SK-N-SH (cell line): Measurements from ENCODE around the gene SLX1A.

Experiments used
- CHD2 ChIP-seq: fragments of 150-350 bp; IDR thresholded peaks from 2 replicates; pipeline ENCODE4 v1.6.1; 2018; ENCODE audit warnings: low read length; ENCODE audit not compliant: partially characterized antibody
- CTCF ChIP-seq: fragments of 200-600 bp; sonication (generic); IDR thresholded peaks from 2 replicates; pipeline ENCODE4 v1.6.1; 2017; ENCODE audit warnings: antibody characterized with exemption, mild to moderate bottlenecking, moderate library complexity
- IRF3 ChIP-seq: fragments of 150-350 bp; IDR thresholded peaks from 2 replicates; pipeline ENCODE4 v1.6.1; 2016; ENCODE audit warnings: mild to moderate bottlenecking, low read depth, low read length
- MAX ChIP-seq: IDR thresholded peaks from 2 replicates; pipeline ENCODE4 v1.4.0; 2012; ENCODE audit warnings: low read depth
- NRF1 ChIP-seq: IDR thresholded peaks from 2 replicates; pipeline ENCODE4 v1.6.1; 2012; ENCODE audit warnings: low read depth, mild to moderate bottlenecking, low read length
- RFX5 ChIP-seq: IDR thresholded peaks from 2 replicates; pipeline ENCODE4 v1.6.1; 2012; ENCODE audit warnings: mild to moderate bottlenecking, improper control_type of control experiment, low read length
- SIN3A ChIP-seq: IDR thresholded peaks from 2 replicates; pipeline ENCODE4 v1.6.1; 2012; ENCODE audit warnings: low read depth, mild to moderate bottlenecking, low read length, moderate library complexity, borderline replicate concordance
- SMC3 ChIP-seq: IDR thresholded peaks from 2 replicates; pipeline ENCODE4 v1.6.1; 2012; ENCODE audit warnings: low read depth, low read length, improper control_type of control experiment
- TAF1 ChIP-seq: IDR thresholded peaks from 2 replicates; pipeline ENCODE4 v1.6.1; 2012; ENCODE audit warnings: low read depth, mild to moderate bottlenecking, low read length, moderate library complexity, borderline replicate concordance
- USF1 ChIP-seq: IDR thresholded peaks from 2 replicates; pipeline ENCODE4 v1.4.0; 2012; ENCODE audit warnings: low read depth, borderline replicate concordance
- USF2 ChIP-seq: fragments of 150-350 bp; IDR thresholded peaks from 2 replicates; pipeline ENCODE4 v1.6.1; 2017; ENCODE audit warnings: antibody characterized with exemption, low read length, low read depth, borderline replicate concordance
- ZBTB33 ChIP-seq: IDR thresholded peaks from 2 replicates; pipeline ENCODE4 v1.4.0; 2012; ENCODE audit warnings: low read depth, borderline replicate concordance

GRCh38 chr16:30166202-30166902 is 27.3 kb upstream of the SLX1A start:
- TF ChIP-seq CTCF: no peak
- TF ChIP-seq SMC3: no peak
- TF ChIP-seq TAF1: no peak
- TF ChIP-seq CHD2: no peak
- TF ChIP-seq MAX: no peak
- no peak for TF ChIP-seq RFX5
- TF ChIP-seq USF1: no peak
- no peak for TF ChIP-seq IRF3
- no peak for TF ChIP-seq SIN3A
- no peak for TF ChIP-seq USF2
- no peak for TF ChIP-seq ZBTB33
- TF ChIP-seq NRF1: no peak
